Activated gamma-delta T cell treated with Interleukin-2 at 50 U/mL for 16 hours (primary cell): ENCODE measurements around the gene KREMEN2.

Experiments used
- DNase-seq: peaks from one replicate; pipeline ENCODE4 v3.0.0-alpha.2; 2020

Gene KREMEN2

GRCh38 chr16:2966808-2967191, 2.7 kb downstream of the KREMEN2 start:
- DNase-seq = no peak

DNA sequence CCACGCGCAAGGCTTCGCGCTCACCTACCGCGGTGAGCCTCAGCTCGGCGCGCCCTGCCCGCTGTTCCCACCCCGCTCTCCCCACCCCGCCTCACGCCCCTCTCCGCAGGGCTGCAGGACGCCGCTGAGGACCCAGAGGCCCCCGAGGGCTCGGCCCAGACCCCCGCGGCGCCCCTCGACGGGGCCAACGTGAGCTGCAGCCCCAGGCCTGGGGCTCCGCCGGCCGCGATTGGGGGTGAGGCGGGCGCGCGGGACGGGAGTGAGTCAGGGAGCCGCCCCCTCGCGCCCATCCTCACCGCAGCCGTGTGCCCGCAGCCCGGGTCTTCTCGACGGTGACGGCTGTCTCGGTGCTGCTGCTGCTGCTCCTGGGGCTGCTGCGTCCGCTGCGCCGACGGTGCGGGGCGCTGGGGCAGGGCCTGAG, 3.1 kb downstream of the KREMEN2 start:
- no peak for DNase-seq

DNA sequence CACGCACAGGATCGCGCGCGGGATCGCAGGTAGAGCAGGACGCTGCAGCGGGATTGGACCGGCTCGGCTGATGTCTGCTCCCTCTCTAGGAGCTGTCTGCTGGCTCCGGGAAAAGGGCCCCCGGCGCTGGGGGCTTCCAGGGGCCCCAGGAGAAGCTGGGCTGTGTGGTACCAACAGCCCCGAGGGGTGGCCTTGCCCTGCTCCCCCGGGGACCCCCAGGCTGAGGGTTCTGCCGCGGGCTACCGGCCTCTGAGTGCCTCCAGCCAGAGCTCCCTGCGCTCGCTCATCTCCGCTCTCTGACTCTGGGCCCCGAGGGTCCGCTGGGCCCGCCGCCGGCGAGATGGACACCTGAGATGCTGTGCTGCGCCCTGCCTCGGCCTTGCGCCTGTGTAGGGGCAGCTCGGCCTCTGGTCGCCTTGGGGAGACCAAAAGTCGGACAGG, 3.7 kb downstream of the KREMEN2 start:
- DNase-seq = no peak

DNA sequence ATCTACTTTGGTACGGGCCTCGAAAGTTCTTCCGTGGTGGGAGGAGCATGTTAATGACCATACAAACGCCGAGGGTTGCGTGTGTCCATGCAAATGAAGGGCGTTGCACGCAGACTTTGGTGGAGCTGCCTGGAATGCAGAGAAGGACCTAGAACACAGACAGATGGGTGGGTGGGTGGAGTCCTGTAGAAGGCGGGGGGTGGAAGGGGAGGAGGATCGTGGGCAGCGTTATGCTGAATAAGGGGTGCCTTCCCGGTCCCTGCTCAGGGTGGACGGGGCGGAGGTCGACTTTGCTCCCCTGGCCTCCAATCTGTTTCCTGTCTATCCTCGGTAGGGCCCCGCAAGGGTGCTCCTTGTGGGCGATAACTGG, 4.3 kb downstream of the KREMEN2 start:
- DNase-seq = no peak

- peak; percentile 63 for DNase-seq
Measured at GRCh38 chr16:2968738-2969544, 4.9 kb downstream of the KREMEN2 start, which contains the start of gene PAQR4. PAQR4 (plus strand) TSS chr16:2969348; CDS start chr16:2969675, 327 bp downstream.

DNA sequence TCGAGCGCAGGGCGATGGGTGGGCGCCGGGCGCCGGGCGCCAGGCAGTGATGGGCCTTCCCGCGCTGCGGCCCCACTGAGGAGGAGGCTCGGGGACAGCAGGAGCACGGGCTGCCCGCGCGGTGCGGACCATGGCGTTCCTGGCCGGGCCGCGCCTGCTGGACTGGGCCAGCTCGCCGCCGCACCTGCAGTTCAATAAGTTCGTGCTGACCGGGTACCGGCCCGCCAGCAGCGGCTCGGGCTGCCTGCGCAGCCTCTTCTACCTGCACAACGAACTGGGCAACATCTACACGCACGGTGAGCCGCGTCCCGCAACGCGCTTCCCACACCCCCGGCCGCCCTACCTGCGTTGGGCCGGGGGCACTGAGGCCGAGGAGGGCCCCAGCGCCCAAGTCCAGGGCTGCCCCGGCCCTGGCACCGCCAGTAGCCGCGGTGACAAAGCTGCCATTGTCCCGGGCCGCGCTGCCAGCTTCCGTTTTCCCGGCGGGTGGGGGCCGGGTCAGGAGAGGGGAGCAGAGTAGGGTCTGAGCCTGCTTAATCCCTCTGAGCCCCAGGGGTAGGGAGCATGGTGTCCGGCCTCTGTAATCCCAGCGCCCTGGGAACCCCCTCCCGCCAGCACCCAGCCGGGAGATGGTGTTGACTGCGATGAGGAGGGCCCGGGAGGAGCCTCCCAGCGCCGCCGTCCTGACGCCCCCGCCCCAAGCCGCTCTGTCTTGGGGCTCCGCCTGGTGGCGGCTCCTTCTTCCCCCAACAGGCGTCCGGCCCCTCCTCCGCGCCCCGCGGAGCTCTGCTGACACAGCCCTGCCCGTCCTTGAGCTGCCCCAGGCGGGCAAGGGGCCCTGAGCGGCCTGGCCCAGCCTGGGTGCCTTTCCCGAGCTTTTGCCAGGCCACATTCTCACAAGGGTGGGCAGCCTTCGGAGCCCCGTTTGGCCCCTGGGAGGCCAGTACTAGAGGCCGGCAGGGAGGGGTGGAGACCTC, 5.8 kb downstream of the KREMEN2 start:
- peak; percentile 53 for DNase-seq

DNA sequence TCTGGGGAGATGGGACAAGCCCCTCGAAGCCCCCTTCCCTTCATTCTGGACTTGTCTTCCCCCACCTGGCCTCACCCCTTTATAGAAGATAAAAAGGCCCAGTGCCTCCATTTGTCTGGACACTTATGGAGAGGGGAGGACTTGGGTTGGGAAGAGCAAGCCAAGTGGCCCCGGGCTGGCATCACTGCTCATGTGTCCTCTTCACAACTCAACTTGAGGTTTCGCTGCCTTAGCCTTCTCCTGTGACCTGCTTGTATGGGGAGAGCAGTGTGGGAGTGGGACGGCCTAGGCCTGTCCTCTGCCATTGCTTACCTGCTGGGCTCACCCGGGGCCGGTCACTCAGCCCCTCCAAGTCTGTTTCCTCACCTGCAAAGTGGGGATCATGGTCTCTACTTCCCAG, 6.5 kb downstream of the KREMEN2 start:
- DNase-seq = no peak

DNA sequence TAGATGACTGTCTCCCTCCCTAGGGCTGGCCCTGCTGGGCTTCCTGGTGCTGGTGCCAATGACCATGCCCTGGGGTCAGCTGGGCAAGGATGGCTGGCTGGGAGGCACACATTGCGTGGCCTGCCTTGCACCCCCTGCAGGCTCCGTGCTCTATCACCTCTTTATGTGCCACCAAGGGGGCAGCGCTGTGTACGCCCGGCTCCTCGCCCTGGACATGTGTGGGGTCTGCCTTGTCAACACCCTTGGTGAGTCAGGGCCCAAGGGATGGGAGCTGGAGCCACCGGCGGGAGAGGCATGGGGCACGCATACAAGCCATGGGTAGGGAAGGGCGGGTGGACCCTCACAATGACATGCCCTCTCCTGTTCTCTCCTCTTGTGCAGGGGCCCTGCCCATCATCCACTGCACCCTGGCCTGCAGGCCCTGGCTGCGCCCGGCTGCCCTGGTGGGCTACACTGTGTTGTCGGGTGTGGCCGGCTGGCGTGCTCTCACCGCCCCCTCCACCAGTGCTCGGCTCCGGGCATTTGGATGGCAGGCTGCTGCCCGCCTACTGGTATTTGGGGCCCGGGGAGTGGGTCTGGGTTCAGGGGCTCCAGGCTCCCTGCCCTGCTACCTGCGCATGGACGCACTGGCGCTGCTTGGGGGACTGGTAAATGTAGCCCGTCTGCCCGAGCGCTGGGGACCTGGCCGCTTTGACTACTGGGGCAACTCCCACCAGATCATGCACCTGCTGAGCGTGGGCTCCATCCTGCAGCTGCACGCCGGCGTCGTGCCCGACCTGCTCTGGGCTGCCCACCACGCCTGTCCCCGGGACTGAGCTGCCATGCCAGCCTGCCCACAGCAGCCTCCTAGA, 7.3 kb downstream of the KREMEN2 start:
- no peak for DNase-seq

DNA sequence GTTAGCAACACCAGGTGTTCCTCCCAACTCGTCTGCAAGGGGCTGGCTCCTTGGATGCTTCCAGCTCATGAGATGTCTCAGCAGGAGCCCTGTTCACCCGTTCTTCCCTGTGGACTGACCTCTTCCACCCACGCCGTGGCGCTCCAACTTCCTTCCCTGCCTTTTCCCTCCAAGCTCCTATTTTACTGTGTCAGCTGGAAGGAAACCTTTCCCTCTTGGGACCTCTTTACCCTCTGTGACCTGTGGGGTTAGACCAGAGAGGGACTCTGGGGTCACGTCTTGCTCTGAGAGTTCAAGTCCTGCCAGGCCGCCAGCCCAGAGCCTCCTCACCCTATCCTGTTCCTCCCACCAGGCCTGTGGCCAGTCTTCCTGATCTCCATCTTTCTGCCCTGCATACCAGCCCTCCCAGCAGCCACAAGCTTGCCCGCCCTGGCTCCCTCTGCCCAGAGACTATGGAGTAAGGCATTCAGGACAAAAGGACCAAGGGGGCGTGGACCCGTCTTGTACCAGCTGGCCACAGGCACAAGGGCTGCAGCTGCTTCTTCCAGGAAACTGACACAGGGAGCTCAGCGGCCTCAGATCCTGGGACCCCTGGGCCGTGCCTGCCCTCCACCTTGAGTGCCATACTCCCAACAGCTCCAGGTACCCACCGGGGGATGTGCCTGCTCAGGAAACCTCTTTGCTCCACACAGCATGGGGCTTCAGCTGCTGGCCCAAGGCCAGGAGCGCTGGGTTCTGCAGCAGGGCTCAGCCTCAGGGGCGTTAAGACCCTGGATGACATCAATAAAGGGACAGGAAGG, 8.1 kb downstream of the KREMEN2 start:
- no peak for DNase-seq

DNA sequence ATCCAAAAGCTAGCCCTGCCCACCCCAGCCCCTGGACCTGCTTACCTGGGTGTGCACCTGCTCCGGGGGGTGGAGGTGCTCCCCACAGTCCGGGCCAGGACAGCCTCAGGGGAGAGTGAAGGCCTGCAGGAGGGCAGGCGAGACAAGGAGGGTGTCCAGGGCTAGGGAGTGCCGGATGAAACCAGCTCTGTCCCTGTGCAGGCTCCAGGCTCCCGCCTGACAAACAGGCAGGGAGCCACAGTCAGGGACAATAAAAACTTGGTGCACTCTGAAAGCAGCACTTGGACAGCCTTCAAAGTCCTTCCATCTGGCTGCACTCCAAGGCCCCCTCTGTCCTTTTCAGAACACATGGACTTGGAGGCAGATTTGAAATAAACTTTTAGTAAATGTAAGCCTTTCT, 9.0 kb downstream of the KREMEN2 start:
- DNase-seq = no peak

DNA sequence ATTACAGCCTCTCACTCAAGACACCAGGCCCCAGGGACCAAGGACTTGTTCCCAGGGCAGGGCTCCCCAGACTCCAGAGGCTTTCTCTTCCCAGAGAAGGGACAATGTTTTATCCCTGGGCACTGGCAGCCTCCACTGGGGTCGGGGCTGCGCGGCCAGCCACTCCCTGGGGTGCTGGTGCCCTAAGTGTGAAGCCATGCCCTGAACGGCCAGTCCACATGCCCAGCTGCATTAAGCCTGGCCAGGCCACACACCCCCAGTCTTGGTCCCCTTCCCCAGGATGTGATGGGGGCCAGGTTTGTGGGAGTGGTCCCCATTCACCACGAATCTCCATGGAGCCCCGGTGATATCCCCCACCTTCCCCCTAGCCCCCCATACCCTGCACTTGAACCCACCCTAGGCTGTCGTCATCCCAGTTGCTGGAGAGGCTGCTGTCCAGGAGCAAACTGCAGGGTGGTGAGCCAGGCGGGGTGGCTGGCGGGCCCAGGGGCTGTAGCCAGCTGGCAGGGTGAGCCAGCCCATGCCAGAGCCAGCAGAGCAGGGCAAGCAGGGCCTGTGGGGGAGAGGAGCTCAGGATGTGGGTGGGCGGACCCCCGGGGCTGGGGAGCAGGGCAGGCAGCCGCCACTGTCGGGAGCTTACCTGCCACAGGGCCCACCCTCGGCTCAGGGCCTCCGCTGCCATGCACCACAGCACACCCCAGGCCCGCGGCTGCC, 9.7 kb downstream of the KREMEN2 start:
- DNase-seq = no peak

- DNase-seq = no peak
Measured at GRCh38 chr16:2974319-2975056, 10.4 kb downstream of the KREMEN2 start.

DNA sequence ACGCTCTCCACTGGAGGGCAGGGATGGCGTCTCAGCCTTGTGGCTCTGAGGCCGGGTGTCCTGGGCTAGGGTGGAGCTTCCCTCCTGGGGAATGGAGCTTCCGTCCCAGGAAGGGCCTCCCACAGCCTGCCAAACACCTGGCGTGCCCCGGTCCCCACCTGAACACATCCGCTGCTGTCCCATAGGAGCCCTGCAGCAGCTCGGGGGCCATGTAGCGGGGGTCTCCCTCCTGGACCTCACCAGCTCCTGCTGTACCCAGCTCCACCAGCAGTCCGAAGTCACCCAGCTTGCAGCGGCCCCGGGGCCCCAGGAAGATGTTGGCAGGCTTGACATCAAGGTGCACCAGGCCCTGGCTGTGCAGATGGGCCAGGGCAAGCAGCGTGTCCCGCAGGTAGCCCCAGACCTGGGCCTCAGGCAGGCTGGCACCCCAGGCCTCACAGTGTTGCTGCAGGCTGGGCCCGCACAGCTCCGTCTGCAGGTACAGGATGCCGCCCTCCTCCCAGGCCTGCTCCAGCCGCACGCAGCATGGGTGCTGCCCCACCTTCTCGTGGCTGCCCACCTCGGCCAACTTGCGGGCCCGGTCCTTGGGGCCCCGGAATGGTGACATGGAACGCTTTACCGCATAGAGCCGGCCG, 11.2 kb downstream of the KREMEN2 start:
- no peak for DNase-seq

- no peak for DNase-seq
Measured at GRCh38 chr16:2976201-2976600, 12.1 kb downstream of the KREMEN2 start.

- DNase-seq = no peak
Measured at GRCh38 chr16:2976673-2977072, 12.6 kb downstream of the KREMEN2 start.

DNA sequence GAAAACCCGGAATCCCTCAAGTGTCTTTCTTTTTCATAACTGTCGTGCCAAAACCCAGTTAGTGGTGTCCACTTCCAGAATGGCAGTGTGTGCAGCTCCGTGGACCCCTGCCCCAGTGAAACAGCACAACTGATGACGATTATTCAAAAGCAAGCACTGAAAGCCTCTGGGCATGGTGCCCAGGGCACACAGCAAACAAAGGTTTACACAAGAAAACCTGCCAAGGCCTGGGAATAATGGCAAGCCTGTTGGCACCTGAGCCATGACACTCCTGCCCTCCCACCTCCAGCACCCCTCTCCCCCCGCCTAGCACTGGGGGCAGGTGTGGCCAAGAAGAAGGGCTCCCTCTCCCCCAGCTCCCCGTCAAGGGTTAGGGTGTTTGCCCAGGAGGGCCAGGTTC, 13.4 kb downstream of the KREMEN2 start:
- DNase-seq = no peak

DNA sequence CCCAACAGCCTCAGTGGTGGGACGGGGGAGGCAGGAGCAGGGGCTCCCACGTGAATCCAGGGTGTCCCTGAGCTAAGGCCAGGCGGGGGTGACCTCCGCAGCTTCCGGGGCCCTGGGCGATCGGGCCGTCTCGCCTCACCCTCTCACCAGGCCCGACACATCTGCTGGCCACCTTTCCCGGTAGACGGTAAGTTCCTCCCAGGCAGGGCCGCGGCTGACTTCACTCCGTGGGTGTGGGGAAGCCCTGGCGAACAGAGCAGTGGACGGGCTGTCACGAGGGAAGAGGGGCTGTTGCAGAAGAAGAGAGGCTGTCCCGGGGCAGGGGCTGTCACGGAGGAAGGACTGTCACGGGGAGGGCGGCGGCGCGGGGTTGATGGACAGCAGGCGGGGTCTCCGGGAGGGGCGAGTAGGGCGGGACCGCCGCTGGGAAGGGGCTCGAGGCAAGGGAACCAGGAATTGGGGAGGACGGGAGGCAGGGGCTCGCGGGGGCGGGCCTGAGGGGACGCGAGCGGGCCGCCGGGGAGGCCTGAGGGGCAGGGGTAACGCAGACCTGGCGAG, 15.7 kb downstream of the KREMEN2 start:
- DNase-seq = no peak

DNA sequence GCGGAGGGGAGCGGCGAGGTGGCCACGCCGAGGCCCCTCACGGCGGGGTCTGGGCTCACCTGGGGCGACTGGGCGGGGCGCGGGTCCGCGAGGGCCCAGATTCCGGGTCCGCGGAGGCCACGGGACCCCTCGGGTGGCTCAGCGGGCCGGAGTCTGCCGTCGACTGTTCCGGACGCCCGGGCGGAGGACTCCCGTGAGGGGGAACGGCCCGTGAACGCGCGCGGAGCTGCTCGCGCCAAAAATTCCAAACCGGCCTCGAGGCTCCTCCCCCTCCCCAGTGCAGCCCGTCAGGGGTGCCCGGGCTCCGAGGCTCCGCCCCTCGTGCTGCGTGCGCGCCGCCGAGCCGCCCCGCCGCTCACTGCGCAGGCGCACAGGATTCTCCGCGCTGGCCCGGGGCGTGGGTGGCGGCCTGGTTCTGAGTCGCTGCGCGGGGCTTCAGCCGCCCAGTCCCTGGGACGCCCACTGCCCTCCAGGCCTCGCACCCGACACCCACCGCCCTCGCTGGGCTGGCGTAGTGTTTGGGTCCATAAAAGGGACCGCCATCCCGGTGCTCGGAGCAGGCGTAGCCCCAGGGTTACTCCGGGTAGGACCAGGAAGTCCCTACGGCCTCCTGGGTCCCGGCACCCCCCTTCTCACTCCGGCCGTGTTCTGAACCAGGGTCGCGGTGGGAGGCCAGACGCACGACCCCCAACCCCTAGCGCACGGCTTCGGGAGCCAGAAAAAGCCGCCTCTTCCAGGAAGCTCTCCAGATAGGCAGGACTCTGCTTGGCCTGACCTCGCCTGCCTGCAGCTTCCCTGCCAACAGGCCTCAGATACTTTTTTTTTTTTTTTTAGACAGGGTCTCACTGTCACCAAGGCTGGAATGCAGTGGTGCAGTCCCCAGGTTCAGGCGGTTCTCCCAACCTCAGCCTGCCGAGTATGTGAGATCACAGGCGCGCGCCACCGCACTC, 16.4 kb downstream of the KREMEN2 start, which contains the start of gene PKMYT1:
PKMYT1 (minus strand) TSS at position 220 of the 950 bp plus-strand sequence. CDS start 789 bp downstream, outside the sequence.
- peak; percentile 92 for DNase-seq
